Glomerular visceral epithelial cell (primary cell): ENCODE data around the gene UTP18.
"Not testable (repeated sequence)": the region's sequence is repeated elsewhere in the genome, so short reads cannot be mapped to it uniquely, and the experiment has no call there.

ENCODE experiments used
- DNase-seq: peaks from one replicate; pipeline ENCODE4 v3.0.0-alpha.2; 2016; ENCODE audit errors: extremely low spot score

Gene UTP18

DNA sequence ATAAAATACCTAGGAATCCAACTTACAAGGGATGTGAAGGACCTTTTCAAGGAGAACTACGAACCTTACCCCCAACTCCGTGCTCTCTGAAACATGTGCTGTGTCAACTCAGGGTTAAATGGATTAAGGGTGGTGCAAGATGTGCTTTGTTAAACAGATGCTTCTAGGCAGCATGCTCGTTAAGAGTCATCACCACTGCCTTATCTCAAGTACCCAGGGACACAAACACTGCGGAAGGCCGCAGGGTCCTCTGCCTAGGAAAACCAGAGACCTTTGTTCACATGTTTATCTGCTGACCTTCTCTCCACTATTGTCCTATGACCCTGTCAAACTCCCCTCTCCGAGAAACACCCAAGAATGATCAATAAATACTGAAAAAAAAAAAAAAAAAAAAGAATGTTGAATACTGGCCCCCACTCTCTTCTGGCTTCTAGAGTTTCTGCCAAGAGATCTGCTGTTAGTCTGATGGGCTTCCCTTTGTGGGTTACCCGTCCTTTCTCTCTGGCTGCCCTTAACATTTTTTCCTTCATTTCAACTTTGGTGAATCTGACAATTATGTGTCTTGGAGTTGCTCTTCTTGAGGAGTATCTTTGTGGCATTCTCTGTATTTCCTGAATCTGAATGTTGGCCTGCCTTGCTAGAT lies 70.6 kb downstream of the UTP18 start:
- not testable (repeated sequence) for DNase-seq

DNA sequence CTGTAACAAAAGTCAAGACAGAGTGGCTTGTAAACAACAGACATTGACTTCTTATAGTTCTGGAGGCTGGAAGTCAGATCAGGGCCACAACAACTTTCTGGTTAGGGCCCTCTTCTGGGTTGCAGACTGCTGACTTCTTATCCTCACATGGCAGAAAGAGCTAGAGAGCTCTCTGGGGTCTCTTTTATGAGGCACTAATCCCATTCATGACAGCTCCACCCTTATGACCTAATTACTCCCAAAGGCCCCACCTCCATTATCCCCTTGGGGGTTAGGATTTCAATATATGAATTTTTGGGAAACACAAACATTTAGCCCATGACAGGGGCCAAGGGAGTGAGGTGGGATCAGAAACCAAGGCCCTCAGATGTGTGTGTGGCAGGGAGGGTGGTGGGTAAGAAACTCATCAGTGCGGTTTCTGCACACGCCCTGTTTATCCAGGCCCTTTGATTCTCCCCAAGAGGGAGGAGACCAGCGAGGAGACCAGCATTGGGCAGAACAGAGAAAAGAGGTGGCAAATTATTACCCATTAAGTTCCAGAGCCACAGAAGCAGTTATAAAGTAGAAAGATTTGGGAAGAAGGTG lies 74.8 kb downstream of the UTP18 start:
- no peak for DNase-seq

DNA sequence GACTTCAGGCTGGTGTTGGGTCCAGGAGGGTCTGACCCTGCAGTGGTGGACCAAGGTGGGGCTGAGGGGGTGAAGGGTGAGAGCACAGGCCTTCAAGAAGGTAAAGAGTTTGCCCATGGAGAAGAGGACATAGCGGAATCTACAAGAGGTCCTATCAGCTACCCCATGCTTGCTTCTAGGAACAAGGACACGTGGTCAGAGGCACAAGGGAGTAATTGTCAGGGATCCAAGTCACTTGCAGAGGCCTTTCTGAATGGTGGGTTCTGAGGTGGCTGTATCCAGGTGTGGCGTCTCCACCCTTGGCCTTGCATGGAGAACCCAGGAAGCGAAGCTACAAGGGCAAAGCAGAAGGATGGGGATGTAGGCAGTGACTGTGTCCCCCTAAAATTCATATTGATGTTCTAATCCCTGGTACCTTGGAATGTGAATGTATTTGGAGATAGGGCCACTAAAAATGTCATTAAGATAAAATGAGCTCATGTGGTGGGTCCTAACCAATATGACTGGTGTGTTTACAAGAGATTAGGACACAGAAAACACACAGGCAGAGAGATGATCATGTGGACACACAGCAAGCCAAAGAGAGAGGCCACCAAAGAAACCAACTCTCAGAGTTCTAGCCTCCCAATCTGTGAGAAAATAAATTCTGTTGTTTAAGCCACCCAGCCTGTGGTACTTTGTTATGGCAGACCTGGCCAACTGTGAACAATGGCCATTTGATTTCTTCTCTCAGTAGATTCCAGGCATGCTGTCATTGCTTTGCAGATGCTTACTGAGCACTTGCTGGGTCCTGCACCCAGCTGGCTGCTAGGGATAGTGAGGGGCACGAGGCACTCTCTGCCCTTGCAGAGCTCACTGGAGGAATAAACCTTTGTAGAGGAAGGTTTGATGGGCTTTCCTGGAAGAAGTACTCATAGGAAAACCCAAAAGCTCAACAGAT lies 75.8 kb downstream of the UTP18 start:
- no peak for DNase-seq

DNA sequence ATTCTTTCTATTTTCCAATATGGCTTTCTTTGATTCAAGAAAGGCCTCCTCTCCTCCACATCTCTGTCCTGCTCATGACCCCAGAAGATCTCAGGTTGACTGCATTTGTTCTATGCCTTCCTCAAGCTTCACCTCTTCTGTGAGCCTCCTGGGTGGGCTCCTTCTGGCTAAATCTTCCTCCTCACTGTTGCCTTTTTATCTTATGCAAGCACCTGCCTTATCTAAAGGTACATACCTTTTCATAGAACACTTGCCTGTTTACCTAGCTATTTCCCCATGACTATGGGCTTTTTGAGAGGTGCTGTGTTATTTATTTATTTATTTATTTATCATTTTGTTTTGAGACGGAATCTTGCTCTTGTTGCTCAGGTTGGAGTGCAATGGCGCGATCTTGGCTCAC lies 81.1 kb downstream of the UTP18 start:
- DNase-seq = no peak

DNA sequence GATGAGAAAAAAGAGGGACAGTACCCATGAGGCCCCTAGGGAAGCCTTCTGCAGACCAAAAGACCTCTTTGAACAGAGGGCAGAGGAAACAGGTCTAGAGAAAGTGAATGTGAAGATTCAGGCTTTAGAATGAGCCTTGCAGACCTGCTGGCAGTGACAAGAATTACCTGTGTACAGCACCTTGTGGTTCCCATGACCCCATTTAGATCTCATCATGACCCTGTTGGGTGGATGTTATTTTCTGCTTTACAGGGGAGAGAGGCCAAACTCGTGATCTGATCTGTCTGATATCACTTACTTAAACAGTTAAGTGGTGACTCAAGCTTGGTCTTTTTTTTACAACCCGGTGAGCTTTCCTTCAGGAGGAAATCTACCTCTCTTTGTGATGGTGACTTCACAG lies 81.9 kb downstream of the UTP18 start:
- no peak for DNase-seq

DNA sequence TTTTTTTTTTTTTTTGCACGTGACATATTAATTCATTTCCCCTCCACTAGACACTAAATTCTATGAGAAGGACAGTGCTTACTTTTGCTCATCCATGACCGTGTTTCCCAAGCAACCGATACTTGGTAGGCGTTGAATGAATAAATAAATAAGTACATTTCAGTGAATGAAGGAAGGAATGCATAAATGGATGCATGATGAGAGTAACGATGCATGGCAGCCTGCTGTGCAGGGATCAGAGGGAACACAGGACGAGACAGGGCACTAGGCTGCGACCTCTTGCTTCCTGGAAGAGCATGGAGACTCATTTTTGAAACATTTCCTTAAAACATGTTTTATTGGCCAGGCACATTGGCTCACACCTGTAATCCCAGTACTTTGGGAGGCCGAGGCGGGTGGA lies 84.2 kb downstream of the UTP18 start:
- no peak for DNase-seq

DNA sequence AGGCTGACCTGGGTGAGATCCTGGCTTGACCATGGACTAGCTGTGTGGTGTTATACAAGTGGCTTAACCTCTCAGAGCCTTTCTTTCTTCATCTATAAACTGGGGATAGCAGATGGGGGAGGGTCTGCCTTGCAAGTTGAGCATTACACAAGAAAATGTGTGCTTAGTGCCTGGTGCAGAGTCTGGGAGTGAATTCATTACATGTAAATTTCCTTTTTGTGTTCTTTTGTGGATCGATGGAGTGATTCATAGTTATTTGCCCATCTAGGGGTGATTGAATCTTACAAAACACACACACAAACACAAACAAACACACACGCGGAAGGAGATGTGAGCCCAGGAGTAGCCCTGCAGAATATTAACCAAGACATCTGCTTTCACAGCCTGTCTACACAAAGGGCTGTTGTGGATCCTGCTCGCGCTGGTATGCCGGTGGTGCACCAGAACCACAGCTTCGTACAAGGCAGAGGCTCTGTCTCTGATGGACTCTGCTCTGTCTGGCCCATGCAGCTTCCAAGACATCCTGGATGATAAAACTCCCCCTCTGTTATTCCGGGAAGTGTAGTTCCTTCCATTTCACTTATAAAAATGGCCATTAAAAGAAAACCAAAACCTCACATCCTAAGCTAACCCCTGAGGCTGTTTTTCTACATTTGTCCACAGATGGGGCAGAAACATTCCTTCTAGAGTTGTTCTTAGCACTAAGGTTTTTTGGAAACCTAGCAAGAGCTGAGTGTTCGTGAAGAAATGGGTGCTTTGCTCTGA lies 86.1 kb downstream of the UTP18 start:
- no peak for DNase-seq
